Measurements from ENCODE around the gene GAB2. TPM values are rescaled to one million over a fixed set of nuclear protein-coding genes. Genes with fewer than 3 reads are reported as not detected.

The GAB2 gene
- total and polyA plus RNA-seq, 10 of the 15 experiments (the other 5 are each of a cell fraction or from before 2014, with no cell fraction given): 0.69 to 12.6 (median 3.8) TPM

GRCh38 chr11:78262691-78263090 is 154.9 kb downstream of the GAB2 start:
- H3K36me3 ChIP-seq (ENCODE audit: control insufficient read depth in 2 of 2, insufficient read depth in 2 of 2, low read length in 1 of 2): no peaks in the 10 kb centered on the region
- H3K27ac ChIP-seq (ENCODE audit: control insufficient read depth, insufficient read depth): no peak overlapping the region
- intact Hi-C loops (cut with micrococcal nuclease; ENCODE audit: unreplicated experiment) (no loop called here), in situ Hi-C loops (cut with MboI) (no loop called here)
- no peaks in the 10 kb centered on the region for H4K20me1 ChIP-seq (ENCODE audit: control insufficient read depth, insufficient read depth)
- H3K79me2 ChIP-seq (ENCODE audit: control insufficient read depth, insufficient read depth, low read length): no peaks in the 10 kb centered on the region
- H3K4me2 ChIP-seq (ENCODE audit: control insufficient read depth, insufficient read depth): no peak overlapping the region
- H3K27me3 ChIP-seq (replicated peaks in 1 of 2; ENCODE audit: control insufficient read depth in 2 of 2, insufficient read depth in 2 of 2, low read length in 1 of 2): no peaks in the 10 kb centered on the region
- ChIA-PET RAD21 (ENCODE audit: unreplicated experiment) (interaction anchor here (1.1 kb wide), 1 partner anchor 14 kb away, joined by 3 read pairs; no protein-coding TSS in a partner anchor), CTCF (interaction anchor here (1.5 kb wide), 1 partner anchor 301 kb away, joined by 5 read pairs; no protein-coding TSS in a partner anchor), SMC1A (ENCODE audit: uncharacterized antibody, unreplicated experiment) (interaction anchor here (1.2 kb wide), 1 partner anchor 302 kb away, joined by 4 read pairs; no protein-coding TSS in a partner anchor), POLR2A (no interaction called here)
- DNase-seq (ENCODE audit: low read depth, low spot score) (no peak), ATAC-seq (no peak), FAIRE-seq (no peak)
- H3K4me1 ChIP-seq (ENCODE audit: control insufficient read depth, insufficient read depth, low read length): no peaks in the 10 kb centered on the region
- no peak overlapping the region for H2AFZ ChIP-seq (ENCODE audit: control insufficient read depth, low read depth, low read length)
- H3K9me3 ChIP-seq (replicated peaks; ENCODE audit: control insufficient read depth, insufficient read depth, low read length): no peaks in the 10 kb centered on the region
- H3K4me3 ChIP-seq: no peak overlapping the region
- no peak for TF ChIP-seq TCF12 (IDR thresholded peaks at IDR 0.05; ENCODE audit: low read depth, low read length)
- no peak for TF ChIP-seq PML (IDR thresholded peaks at IDR 0.05; ENCODE audit: low read length)
- no peak for TF ChIP-seq SP1 (IDR thresholded peaks at IDR 0.05; ENCODE audit: low read depth, low read length)
- no peak for TF ChIP-seq NR2C2 (IDR thresholded peaks at IDR 0.05; ENCODE audit: borderline replicate concordance, control insufficient read depth, insufficient read length, low read depth)
- no peak for TF ChIP-seq SMAD5 (IDR thresholded peaks at IDR 0.05; ENCODE audit: low read depth)
- TF ChIP-seq MTA3 (IDR thresholded peaks at IDR 0.05; ENCODE audit: borderline replicate concordance, low read length): no peak
- no peak for TF ChIP-seq NR2F1 (conservative IDR thresholded peaks at IDR 0.05)
- no peak for TF ChIP-seq SREBF2 (IDR thresholded peaks at IDR 0.05; ENCODE audit: low read length)
- no peak for TF ChIP-seq RFX5 (IDR thresholded peaks at IDR 0.05; ENCODE audit: low read depth, low read length)
- TF ChIP-seq SIX5 (IDR thresholded peaks at IDR 0.05; ENCODE audit: low read depth, low read length, severe bottlenecking): no peak
- TF ChIP-seq, protein P1, sequence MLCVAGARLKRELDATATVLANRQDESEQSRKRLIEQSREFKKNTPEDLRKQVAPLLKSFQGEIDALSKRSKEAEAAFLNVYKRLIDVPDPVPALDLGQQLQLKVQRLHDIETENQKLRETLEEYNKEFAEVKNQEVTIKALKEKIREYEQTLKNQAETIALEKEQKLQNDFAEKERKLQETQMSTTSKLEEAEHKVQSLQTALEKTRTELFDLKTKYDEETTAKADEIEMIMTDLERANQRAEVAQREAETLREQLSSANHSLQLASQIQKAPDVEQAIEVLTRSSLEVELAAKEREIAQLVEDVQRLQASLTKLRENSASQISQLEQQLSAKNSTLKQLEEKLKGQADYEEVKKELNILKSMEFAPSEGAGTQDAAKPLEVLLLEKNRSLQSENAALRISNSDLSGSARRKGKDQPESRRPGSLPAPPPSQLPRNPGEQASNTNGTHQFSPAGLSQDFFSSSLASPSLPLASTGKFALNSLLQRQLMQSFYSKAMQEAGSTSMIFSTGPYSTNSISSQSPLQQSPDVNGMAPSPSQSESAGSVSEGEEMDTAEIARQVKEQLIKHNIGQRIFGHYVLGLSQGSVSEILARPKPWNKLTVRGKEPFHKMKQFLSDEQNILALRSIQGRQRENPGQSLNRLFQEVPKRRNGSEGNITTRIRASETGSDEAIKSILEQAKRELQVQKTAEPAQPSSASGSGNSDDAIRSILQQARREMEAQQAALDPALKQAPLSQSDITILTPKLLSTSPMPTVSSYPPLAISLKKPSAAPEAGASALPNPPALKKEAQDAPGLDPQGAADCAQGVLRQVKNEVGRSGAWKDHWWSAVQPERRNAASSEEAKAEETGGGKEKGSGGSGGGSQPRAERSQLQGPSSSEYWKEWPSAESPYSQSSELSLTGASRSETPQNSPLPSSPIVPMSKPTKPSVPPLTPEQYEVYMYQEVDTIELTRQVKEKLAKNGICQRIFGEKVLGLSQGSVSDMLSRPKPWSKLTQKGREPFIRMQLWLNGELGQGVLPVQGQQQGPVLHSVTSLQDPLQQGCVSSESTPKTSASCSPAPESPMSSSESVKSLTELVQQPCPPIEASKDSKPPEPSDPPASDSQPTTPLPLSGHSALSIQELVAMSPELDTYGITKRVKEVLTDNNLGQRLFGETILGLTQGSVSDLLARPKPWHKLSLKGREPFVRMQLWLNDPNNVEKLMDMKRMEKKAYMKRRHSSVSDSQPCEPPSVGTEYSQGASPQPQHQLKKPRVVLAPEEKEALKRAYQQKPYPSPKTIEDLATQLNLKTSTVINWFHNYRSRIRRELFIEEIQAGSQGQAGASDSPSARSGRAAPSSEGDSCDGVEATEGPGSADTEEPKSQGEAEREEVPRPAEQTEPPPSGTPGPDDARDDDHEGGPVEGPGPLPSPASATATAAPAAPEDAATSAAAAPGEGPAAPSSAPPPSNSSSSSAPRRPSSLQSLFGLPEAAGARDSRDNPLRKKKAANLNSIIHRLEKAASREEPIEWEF (IDR thresholded peaks at IDR 0.05; ENCODE audit: insufficient replicate concordance, low read depth, low read length): no peak
- no peak for TF ChIP-seq GATAD2B (conservative IDR thresholded peaks at IDR 0.05; ENCODE audit: low read depth)
- no peak for TF ChIP-seq CBX5 (IDR thresholded peaks at IDR 0.05; ENCODE audit: low read depth)
- TF ChIP-seq RUNX3 (IDR thresholded peaks at IDR 0.05; ENCODE audit: low read length): no peak
- no peak for TF ChIP-seq ZBTB33 (IDR thresholded peaks at IDR 0.05)
- TF ChIP-seq, protein P2, sequence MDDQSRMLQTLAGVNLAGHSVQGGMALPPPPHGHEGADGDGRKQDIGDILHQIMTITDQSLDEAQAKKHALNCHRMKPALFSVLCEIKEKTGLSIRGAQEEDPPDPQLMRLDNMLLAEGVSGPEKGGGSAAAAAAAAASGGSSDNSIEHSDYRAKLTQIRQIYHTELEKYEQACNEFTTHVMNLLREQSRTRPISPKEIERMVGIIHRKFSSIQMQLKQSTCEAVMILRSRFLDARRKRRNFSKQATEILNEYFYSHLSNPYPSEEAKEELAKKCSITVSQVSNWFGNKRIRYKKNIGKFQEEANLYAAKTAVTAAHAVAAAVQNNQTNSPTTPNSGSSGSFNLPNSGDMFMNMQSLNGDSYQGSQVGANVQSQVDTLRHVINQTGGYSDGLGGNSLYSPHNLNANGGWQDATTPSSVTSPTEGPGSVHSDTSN (IDR thresholded peaks at IDR 0.05; ENCODE audit: insufficient replicate concordance, low read depth, low read length): no peak
- no peak for TF ChIP-seq FOXM1 (IDR thresholded peaks at IDR 0.05; ENCODE audit: low read depth, low read length)
- TF ChIP-seq TCF3 (IDR thresholded peaks at IDR 0.05; ENCODE audit: borderline replicate concordance, insufficient read depth, low read depth, low read length): no peak
- no peak for TF ChIP-seq POLR2AphosphoS2 (IDR thresholded peaks at IDR 0.05; ENCODE audit: low read depth, low read length)
- no peak overlapping the region for H3K9ac ChIP-seq (ENCODE audit: control insufficient read depth, insufficient read depth, low read length)
- BruUV-seq (replicated peaks): no TSS peak
